Stimulated activated CD4-positive, alpha-beta T cell treated with anti-CD3 and anti-CD28 coated beads, Interleukin-1b, Interleukin-23, amount 100 ng/mL, for 48 hours (primary cell): ENCODE data around the gene ETNK1.
A peak's percentile ranks its signal among the peaks of the same experiment; 100 is the strongest.

Experiments used
- DNase-seq: peaks from one replicate; pipeline ENCODE4 v3.0.0-alpha.2; 2020

Gene ETNK1

DNA sequence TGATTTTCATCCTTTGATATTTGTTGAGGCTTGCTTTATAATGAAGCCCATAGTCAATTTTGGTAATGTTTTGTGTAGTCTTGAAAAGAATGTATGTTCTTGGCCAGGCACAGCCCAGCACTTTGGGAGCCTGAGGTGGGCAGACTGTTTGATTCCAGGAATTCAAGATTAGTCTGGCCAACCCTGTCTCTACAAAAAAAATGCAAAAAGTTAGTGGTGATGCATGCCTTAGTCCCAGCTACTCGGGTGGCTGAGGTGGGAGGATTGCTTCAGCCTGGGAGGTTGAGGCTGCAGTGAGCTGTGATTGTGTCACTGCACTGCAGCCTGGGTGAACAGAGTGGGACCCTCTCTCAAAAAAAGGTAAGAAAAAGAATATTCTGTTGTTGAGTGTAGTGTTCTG lies 10.8 kb downstream of the ETNK1 start:
- DNase-seq, result no peak

DNA sequence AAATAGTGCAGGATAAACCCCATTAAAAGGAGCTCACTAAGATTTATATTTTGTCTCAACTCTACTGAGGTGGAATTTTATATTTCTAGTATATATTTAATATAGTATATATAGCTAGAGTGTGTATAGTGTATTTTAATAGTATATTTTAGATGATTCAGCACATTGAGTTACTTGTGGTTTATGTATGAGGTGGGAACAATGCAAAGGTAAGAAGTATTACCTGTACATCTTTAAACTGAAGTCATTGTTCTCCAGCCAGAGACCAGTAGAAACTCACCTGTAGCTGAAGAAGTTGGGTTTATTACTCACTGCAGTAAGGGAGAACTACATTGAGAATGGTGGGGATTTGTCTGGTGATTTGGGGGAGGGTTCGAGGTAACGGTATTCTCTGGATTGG lies 15.9 kb downstream of the ETNK1 start:
- no peak for DNase-seq

DNA sequence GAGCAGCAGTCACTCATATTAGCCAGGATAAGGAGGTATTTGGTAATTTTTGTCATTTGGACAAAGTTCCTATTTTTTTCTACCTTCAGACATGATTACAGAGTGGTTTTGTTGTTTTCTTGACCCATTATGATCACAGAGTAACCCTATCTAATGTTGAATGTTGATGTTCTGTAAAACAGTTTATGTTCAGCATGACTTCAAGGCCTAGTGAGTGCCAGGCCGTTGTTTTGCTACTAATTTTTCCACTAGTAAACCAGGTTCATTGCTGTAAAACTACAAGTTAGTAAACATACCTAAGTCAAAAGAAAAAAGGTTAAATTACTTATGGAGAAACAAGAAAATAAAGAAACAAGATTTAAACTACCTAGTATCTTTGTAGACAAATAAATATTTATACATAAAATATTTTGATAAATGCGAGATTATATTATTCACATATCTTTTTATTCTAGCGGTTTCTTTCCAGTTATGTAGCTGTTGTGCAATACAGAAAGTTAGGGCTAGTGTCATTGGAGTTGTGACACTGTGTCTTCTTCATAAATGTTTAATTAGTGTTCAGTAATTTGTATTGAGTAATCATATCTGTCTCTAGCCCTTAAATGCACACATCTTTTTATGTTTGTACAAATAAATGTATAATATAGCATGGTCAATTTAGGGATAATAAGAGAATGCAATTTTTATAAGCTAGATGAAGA lies 16.5 kb downstream of the ETNK1 start:
- no peak for DNase-seq

DNA sequence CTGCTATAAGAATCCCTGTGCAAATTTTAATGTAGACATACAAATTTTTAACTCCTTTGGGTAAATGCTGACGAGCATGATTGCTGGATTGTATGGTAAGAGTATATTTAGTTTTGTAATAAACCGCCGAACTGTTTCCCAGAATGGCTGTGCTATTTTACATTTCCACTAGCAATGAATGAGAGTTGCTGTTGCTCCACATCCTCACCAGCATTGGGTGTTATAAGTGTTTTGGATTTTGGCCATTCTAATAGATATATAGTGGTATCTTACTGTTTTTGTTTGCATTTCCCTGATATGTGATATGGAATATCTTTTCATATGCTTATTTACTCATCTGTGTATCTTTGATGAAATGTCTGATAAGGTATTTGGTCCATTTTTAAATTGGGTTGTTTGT lies 23.7 kb downstream of the ETNK1 start:
- no peak for DNase-seq

DNA sequence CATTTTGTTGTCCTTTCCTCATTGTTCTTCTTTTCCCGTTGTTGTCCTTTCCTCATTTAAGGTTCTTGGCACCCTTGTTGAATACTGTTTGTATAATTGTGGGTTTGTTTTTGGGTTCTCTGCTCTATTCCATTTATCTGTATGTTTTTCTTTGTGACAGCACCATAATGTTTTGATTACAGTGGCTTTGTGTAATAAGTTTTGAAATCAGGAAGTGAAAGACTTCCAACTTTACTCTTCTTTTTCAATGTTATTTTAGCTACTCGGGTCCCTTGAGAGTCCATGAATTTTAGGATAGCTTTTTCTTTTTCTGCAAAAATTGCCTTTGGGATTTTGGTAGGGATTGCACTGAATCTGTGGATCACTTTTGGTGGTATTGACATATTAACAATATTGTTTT lies 28.1 kb downstream of the ETNK1 start:
- DNase-seq, result no peak

DNA sequence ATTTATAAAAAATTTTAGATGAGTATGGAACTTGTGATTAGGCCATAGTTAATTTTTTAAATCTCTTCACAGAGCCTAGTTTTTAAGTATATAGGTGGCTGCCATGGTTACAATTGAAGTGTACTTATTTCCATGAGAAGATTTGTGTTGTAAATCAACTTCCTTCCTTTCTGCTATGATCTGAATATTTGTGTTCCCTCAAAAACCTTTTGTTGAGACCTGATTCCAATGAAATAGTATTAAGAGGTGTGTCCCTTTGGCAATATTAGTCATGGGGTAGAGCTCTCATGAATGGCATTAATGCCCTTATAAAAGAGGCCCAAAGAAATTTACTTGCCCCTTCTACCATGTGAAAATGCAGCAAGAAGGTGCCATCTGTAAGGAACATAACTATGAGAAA lies 28.8 kb downstream of the ETNK1 start:
- no peak for DNase-seq

DNA sequence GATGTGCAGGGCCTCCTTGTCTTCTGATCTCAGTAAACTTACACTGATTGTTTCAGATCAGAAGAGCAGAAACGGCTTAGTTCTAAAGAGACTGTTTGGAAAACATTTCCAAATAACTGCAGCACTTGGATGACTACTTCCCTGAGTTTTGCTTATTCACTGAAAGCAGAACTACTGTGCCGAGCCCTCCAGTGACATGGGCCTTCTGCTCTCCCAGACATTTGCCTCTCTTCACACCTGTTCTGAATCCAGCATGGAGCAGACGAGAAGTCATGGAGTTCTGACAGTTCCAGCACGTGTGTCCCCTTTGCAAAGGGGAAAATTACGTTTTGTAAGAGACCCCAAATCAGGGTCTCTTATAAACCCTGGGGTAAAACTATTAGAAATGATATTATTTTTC lies 31.4 kb downstream of the ETNK1 start:
- DNase-seq, result no peak

DNA sequence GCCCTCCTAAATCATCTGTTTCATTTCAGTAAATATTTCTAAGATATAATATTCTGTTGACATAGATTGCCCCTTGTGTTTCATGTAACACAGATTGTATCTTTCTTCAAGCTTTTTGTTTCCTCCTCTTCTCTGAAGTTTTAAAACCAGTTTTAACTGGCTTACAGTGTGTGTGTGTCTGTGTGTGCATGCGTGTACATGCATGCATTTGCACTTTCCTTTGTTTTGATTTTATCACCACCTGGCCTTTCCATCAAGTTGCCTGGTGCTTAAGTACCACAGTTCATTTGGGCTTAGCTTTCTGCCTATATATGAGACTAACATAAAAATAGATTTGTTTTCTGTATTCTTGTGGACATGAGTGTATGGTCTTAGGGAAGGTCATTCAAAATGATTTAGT lies 31.9 kb downstream of the ETNK1 start:
- DNase-seq, result no peak

DNA sequence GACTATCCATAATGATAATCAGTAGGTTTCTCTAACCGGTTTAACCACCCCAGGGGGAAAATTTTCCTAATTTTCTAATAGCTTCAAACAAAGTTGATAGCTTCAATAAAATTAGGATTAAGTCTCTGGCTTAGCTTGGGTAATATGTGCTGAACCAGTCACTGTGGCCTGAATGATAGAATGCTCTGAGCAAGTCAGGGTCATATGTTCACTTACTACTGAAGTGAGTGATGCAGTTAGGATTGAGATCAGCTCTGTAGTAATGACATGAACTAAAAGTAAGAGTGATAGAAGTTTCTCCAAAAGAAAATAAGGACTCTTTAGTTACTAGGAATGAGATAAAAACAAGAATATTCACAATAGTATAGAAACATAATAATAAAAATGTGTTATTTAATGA lies 32.6 kb downstream of the ETNK1 start:
- DNase-seq, result no peak

DNA sequence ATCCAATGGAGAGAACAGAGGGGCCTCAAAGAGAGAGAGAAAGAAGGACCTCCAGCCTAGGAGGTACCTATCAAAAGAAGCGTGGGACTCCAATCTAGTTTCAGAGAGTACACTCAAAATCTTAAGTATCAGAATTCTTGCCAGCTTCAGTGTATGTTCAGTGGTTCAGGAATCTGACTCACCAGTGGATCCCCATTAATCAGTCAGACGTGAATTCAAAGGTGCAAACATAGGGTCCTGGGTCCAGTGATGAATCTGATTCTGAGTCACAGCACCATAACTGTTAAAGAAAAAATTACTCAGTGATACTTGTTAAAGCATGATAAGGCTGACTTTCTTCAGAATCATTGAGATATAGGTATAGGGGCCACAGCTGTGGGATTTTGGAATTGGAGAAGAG lies 33.2 kb downstream of the ETNK1 start:
- DNase-seq, result peak; percentile 55

DNA sequence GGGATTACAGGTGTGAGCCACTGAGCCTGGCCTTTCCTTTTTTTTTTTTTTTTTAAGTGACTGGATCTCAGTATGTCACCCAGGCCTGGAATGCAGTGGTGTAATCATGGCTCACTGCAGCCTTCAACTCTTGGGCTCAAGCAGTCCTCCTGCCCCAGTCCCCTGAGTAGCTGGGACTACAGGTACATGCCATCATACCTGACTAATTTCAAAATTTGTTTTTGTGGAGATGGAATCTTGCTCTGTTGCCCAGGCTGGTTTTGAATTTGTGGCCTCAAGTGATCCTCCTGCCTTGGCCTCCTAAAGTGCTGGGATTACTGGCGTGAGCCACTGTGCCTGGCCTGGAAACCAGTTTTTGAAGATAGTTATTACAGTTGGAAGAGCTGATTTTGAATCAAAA lies 37.4 kb downstream of the ETNK1 start:
- DNase-seq, result no peak

DNA sequence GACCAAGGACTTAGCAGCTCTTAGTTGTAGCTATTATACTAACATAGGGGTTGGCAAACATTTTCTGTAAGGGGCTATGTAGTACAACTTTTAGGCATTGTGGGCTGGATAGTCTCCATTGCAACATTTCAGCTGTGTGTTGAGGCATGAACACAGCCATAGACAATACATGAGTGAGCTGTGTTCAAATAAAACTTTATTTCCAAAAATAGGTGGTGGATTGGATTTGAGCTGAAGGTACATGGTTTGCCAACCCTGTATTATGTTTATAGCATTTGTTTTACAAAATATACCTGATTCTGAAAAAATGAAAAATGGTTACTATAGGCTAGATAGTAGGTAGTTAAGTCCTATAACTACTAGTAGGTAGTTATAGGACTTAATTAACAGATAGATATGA lies 40.5 kb downstream of the ETNK1 start:
- no peak for DNase-seq

DNA sequence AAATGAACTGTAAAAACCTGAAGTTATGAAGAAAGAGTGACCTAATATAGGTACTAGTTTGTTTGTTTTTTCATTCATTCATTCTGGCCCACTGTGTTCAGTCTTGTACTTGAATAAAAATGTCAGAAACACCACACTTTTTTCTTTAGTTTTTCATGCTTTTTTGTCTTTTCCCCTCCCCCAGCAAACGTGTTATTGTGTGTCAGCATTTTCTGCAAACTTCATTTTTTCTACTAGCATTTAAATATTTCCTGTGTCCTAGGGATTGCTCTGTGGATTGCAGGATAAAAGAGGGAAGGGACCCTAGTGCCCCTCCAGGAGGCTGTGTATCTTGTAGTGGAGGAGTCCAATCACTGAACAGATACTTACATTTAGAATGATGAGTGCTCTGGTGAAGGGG lies 42.2 kb downstream of the ETNK1 start:
- no peak for DNase-seq

DNA sequence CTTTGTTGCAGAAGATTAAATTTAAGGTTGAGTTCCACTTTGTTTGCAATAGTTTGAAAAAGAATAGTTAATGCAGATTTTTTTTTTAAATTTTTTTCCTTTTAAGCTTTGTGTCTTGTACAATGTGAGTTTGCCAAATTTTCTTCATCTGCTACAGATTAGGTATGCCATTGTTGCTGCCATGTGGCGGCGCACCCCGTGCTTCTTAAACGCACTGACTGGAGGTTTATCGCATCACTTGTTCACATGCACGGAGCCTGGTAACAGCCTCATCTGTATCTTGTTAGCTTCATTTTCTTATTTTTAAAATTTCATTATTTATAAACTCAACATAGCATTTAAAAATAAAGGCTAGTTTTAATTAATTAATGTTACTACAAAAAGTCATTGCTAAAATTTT lies 43.5 kb downstream of the ETNK1 start:
- DNase-seq, result no peak

DNA sequence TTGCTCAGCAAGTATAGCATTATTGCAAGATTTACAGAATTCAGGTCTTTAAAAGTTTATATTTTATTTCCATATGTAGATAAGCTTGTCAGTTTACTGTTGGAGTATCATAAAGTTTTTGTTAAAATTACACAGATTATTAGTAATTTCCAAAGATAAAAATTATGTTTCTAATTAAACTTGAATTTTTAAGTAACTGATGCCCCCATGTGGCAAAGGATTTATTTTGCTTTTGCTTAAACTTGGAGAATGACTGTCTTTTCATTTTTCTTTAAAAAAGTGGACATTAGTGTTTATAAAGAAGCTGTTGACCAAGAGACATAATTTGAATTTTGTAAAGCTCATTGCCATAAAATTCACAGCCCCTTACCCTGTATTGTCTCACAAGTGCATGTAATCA lies 45.8 kb downstream of the ETNK1 start:
- DNase-seq, result no peak

DNA sequence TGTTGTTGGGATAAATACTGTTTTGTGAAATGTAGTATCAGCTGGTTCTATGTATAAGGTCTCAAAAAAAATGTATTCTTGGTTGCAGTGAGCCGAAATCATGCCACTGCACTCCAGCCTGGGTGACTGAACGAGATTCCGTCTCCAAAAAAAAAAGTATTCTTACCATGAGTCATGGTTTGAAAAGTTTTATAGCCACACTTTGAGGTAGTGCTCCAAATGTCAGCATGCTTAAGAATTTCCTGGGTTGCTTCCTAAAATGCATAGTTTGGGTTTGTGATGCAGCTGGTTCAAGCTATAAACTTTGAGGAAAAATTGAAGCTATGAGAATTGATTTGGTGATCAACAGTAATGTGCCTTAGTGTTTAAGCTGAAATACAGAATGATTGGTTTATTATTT lies 48.0 kb downstream of the ETNK1 start:
- DNase-seq, result no peak

DNA sequence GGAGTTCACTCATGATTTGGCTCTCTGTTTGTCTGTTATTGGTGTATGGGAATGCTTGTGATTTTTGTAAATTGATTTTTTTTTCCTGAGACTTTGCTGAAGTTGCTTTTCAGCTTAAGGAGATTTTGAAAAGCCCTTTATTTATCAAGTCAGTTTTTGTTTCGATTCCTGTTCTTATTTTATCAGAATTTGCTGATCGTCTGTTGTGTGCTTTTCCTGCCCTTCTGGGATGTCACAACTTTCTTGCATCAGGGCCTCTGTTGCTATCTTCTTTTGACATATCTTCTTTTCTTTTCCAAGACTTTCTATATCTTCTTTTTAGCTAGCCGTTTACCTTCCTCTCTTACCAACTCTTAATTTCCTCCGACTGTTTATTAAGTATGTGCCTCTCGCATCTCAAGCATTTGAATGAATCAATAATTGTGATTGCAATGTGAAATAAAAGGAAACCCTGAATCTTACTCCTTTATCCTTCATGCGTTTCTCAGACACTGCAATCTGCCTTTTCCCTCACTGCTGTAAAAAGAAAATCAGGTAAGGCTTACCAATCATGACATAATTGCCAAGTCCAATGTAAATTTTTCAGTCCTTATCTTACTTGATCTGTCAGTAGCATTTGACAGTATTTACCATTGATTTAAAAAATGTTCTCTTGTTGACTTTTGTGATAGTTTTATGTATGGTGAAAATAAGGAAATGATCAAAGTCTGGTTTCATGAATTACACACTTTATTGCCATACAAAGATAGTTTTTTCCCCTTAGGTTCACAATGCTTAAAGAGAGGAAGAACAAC lies 53.0 kb downstream of the ETNK1 start:
- no peak for DNase-seq

DNA sequence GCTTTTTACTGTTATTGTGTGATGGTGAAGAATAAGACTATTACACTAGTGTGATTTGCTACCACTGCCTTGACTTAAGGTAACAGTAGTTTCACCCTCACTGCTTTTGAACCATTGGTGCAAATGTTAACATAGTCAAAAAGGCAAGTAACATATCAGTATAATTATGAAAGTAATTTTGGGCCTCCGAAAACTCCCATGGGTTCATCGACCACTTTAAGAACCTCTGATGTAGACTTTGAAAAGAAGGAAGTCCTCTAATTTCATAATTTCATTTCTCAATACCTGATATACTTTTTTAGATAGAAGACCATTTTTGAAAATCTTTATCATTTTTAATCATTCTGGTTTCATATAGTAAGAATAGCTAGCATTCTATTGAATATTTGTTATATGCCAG lies 57.7 kb downstream of the ETNK1 start:
- DNase-seq, result no peak

DNA sequence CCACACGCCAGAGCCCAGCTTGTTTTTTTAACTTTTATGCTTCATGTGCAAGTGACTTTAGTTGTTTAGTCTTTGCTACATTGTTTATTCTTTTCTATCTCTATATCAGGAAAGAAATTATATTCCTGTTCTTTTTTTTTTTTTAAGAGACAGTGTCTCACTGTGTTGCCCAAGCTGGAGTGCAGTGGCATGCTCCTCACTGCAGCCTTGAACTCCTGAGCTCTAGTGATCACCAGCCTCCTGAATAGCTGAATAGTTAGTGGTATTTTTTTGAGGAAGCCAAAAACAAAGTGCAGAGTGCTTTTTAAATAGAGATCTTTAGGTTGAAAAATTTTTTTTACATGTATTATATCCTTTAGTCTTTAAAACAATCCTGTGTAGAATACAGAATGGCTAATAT lies 58.2 kb downstream of the ETNK1 start:
- no peak for DNase-seq

DNA sequence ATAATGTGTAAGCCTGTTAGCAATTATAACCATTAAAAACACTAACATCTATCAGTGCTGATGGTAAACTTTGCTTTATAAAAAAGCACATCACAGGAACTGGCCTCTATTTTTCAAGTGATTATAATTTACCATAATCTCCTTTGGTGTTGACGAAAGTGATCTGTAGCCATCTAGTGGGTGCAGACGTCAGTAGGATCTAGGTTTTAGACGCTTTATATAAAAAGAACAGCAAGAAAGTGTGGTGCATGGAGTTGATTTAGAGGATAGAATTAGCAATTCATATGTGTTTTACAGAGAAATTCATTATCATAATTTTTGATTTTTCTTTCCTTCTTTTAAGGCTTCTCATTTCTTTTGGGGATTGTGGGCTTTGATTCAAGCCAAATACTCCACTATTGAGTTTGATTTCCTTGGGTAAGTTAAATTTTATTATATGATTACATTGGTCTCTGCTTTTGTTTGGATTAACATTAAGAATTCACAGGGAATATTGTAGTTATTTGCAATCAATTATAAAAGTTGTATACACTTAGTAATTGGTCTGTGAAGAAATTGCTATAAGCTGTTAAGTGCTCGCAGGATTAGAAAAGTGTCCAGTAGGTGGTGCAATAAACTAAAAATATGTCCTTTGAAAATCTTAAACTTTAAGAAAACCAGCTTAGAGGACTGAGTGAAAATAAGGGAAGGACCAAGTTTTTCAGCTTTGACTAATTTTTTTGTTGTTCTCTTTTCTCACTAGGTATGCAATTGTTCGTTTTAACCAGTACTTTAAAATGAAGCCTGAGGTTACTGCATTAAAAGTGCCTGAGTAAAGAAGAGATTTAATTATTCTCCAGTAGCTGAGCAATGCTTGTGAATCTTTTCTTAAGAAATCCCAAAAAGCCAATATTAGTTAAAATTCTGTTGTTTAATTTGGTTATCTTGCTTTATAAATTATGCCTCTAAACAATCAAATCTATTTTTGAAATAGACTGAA lies 59.5 kb downstream of the ETNK1 start:
- no peak for DNase-seq

DNA sequence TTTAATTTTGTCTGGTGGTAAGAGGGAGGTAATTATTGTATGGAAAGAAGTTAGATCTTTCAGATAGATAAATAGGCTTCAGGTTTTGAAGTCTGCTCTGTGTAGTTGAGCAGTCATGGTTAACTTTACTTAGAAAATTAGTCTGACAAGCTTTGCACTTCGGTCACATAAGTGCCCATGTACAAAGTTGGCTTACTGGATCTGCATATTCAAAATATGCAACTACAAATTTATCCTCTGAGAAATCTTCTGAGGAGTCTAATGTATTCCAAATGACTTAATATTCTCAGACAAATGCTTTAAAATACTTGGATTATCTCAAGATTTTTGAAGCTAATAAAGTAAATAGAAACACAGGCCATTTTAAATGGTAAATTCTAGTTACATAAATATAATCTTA lies 61.2 kb downstream of the ETNK1 start:
- DNase-seq, result no peak

DNA sequence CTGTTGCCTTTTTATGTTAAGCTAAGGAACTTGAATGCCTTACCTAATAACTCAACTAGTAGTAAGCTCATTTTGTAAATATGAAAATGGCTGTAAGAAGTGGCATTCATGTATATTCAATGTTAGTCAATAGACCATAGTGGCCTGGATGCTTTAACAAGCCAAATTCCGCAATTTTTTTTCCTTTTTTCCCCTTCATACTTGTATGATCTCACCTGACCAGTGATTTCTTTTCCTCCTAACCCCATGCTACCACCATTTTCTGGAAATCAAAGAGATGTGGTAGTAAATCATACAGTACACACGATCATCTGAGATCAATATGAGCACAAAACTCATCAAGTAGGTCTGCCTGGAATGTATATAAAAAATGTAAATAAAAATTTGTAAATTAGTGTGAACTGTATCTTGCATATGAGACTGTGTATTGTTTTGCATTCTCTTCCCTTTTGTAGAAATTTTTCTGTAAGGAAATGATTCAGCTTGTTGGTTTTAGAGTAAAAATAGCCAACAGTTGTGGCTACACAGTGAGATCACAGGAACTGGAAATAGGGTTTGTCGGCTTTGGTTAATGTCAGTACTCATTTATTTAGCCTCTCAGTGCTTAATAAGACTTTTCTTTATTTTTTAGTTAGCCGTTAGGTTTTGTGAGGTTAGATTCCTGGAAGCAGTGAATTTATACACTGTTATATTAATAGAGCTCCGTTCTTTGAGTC lies 62.5 kb downstream of the ETNK1 start:
- no peak for DNase-seq

DNA sequence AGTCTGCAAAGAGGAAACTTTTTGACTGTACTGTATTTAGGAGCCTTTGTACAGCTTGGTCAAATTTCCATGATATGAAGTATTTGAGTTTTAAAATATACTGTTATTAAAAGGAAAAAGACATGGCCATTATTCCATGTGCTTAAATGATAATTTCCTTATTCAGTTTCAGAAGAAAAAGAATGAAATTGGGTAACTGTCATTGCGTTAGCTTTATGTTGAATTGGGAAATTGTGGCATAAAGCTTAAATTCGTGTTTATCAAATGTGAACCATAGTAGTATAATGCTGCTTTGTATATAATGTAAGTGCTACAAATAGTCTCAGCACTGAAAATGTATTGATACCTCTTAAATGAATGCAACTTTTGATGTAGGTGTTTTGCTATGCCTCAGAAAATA lies 64.9 kb downstream of the ETNK1 start:
- DNase-seq, result no peak
